Activated CD4-positive, alpha-beta T cell treated with anti-CD3 and anti-CD28 coated beads, Interleukin-10, Interleukin-2, amounts not matched to agents 100 ng/mL and 50 ng/mL, durations not matched to agents 16 hours and 8 hours (primary cell): ENCODE results near the gene PPP2R5D.
"Not testable (repeated sequence)": the region's sequence is repeated elsewhere in the genome, so short reads cannot be mapped to it uniquely, and the experiment has no call there.

Source experiments
- DNase-seq: peaks from one replicate; pipeline ENCODE4 v3.0.0-alpha.2; 2020

The PPP2R5D gene

GRCh38 chr6:43033496-43034189 is 49.3 kb downstream of the PPP2R5D start:
- DNase-seq, result no peak

- DNase-seq, result no peak
Measured at GRCh38 chr6:43034190-43034525, 49.8 kb downstream of the PPP2R5D start.

- DNase-seq, result no peak
Measured at GRCh38 chr6:43035495-43036194, 51.3 kb downstream of the PPP2R5D start.

GRCh38 chr6:43036712-43037111 is 52.3 kb downstream of the PPP2R5D start:
- no peak for DNase-seq

- no peak for DNase-seq
Measured at GRCh38 chr6:43037197-43037596, 52.8 kb downstream of the PPP2R5D start.

GRCh38 chr6:43037706-43038105 is 53.3 kb downstream of the PPP2R5D start:
- no peak for DNase-seq

GRCh38 chr6:43038727-43039126 is 54.4 kb downstream of the PPP2R5D start:
- no peak for DNase-seq

- no peak for DNase-seq
Measured at GRCh38 chr6:43040542-43041257, 56.3 kb downstream of the PPP2R5D start.

- DNase-seq, result not testable (repeated sequence)
Measured at GRCh38 chr6:43041475-43041874, 57.1 kb downstream of the PPP2R5D start.

GRCh38 chr6:43043310-43043709 is 58.9 kb downstream of the PPP2R5D start:
- no peak for DNase-seq

GRCh38 chr6:43045371-43045930 is 61.1 kb downstream of the PPP2R5D start:
- DNase-seq, result no peak

GRCh38 chr6:43047998-43048397 is 63.6 kb downstream of the PPP2R5D start:
- no peak for DNase-seq

- DNase-seq, result no peak
Measured at GRCh38 chr6:43050981-43051380, 66.6 kb downstream of the PPP2R5D start.

- no peak for DNase-seq
Measured at GRCh38 chr6:43052225-43052841, 68.0 kb downstream of the PPP2R5D start.

GRCh38 chr6:43052842-43053544 is 68.6 kb downstream of the PPP2R5D start:
- DNase-seq, result peak; percentile 20

GRCh38 chr6:43053545-43054205 is 69.3 kb downstream of the PPP2R5D start, which contains the start of gene CUL7:
TSS of gene CUL7 (minus strand) at chr6:43053851. CDS start at chr6:43052788, 1,063 bp downstream.
- peak; percentile 96 for DNase-seq

- DNase-seq, result no peak
Measured at GRCh38 chr6:43054206-43054943, 70.0 kb downstream of the PPP2R5D start.

- DNase-seq, result no peak
Measured at GRCh38 chr6:43055966-43056365, 71.6 kb downstream of the PPP2R5D start.

GRCh38 chr6:43058531-43058930 is 74.2 kb downstream of the PPP2R5D start:
- no peak for DNase-seq

GRCh38 chr6:43059168-43060033 is 75.0 kb downstream of the PPP2R5D start, which contains the start of the genes KLC4 and MRPL2:
TSS of gene KLC4 (plus strand) at chr6:43059631. CDS start at chr6:43061336, 1,705 bp downstream.
TSS of gene MRPL2 (minus strand) at chr6:43059434. CDS start at chr6:43059381, 53 bp downstream.
- peak; percentile 99 for DNase-seq
